Thyroid gland (tissue), 4 donors: ENCODE results near the gene SH3RF1. TPM values are rescaled to one million over a fixed set of nuclear protein-coding genes. Genes with fewer than 3 reads are reported as not detected.

Experiments
- DNase-seq, 2 donors: peaks; one replicate each; pipeline ENCODE4 v3.0.0-alpha.2; 2019
- H3K27ac ChIP-seq, 3 donors: fragments of 200-600 bp; sonication (generic); 1 replicate in 2 of 3; 2 replicates in 1 of 3; pipeline ENCODE4 v1.5.1; 2016 to 2019; ENCODE audit warnings: mild to moderate bottlenecking in 1 of 3, moderate library complexity in 1 of 3
- H3K27me3 ChIP-seq: fragments of 200-600 bp; sonication (generic); one replicate; pipeline ENCODE4 v1.5.1; 2019
- H3K36me3 ChIP-seq, 2 donors: fragments of 200-600 bp; sonication (generic); one replicate each; pipeline ENCODE4 v1.5.1; 2016 to 2019
- H3K4me1 ChIP-seq, 2 donors: fragments of 200-600 bp; sonication (generic); one replicate each; pipeline ENCODE4 v1.5.1; 2017 to 2019
- H3K4me3 ChIP-seq, 3 donors: fragments of 200-600 bp; sonication (generic); replicated peaks in 1 of 3; 1 replicate in 2 of 3; 2 replicates in 1 of 3; pipeline ENCODE4 v1.5.1; 2016; ENCODE audit warnings: mild to moderate bottlenecking in 1 of 3
- H3K9me3 ChIP-seq: fragments of 200-600 bp; sonication (generic); one replicate; pipeline ENCODE4 v1.5.1; 2017
- CTCF ChIP-seq, 6 experiments: fragments of 200-600 bp in 3 of 6; fragments of 450-650 bp in 3 of 6; sonication (generic) in 3 of 6; IDR thresholded peaks; one replicate each; pipeline ENCODE4 v1.5.1; 2016 to 2019; ENCODE audit warnings: antibody characterized with exemption in 6 of 6, mild to moderate bottlenecking in 2 of 6, inconsistent platforms in 1 of 6, moderate library complexity in 1 of 6
- POLR2A ChIP-seq, 2 donors: fragments of 450-650 bp; IDR thresholded peaks; one replicate each; pipeline ENCODE4 v1.6.1; 2017; ENCODE audit warnings: antibody characterized with exemption in 2 of 2, mild to moderate bottlenecking in 2 of 2, moderate library complexity in 1 of 2
- WGBS, 2 donors: methylation state at CpG; one replicate each; pipeline ENCODE4 v1.1.5; 2017; 5-methylcytosine and 5-hydroxymethylcytosine counted together
- intact Hi-C: fragments of 100-400 bp; cut with DNase I; formaldehyde crosslinking; loops from one replicate; pipeline ENCODE4 v1.15.1; 2023
- total RNA-seq, 4 donors: library from RNA; depleted of rRNA; stranded (reverse); fragments of >200 nt; gene quantifications; one replicate each; pipeline ENCODE4 v1.2.3, GENCODE V29; 2016

The SH3RF1 gene
- total RNA-seq, 4 donors from 2014 or later = 29.0 to 41.7 (median 32.5) TPM

GRCh38 chr4:169128902-169129301, 141.9 kb downstream of the SH3RF1 start:
- Histone ChIP-seq H3K9me3 (no peaks in the 10 kb centered on the region), H3K36me3 (peaks cover 3 to 11% of the 10 kb centered on the region in 2 donors), H3K4me3 (no peak overlapping the region), H3K4me1 (peaks cover 23 to 35% of the 10 kb centered on the region in 2 donors), H3K27ac (no peak overlapping the region), H3K27me3 (no peaks in the 10 kb centered on the region)
- intact Hi-C loops = no loop called here
- no peak for TF ChIP-seq POLR2A (IDR thresholded peaks at IDR 0.05)
- no peak for TF ChIP-seq CTCF (IDR thresholded peaks at IDR 0.05)
- 93 to 99% methylated on average over 3 of the region's 3 CpGs for WGBS, 2 donors
- DNase-seq = no peak

- Histone ChIP-seq H3K4me1 (peaks cover 8 to 22% of the 10 kb centered on the region in 2 donors), H3K36me3 (peaks cover 3 to 14% of the 10 kb centered on the region in 2 donors), H3K9me3 (no peaks in the 10 kb centered on the region), H3K27ac (no peak overlapping the region), H3K27me3 (no peaks in the 10 kb centered on the region), H3K4me3 (no peak overlapping the region)
- intact Hi-C loops = no loop called here
- WGBS, 2 donors = 96 to 100% methylated on average over 1 of the region's 1 CpG
- TF ChIP-seq CTCF (IDR thresholded peaks at IDR 0.05) (no peak), POLR2A (IDR thresholded peaks at IDR 0.05) (no peak)
- no peak for DNase-seq
Observed at GRCh38 chr4:169127314-169127713, 143.4 kb downstream of the SH3RF1 start.

- Histone ChIP-seq H3K27ac (peak overlapping the region in 2 of 3 donors; percentile 28 to 52), H3K4me3 (no peak overlapping the region), H3K36me3 (peaks cover 3 to 32% of the 10 kb centered on the region in 2 donors), H3K27me3 (no peaks in the 10 kb centered on the region), H3K4me1 (peaks cover 5 to 7% of the 10 kb centered on the region in 2 donors), H3K9me3 (no peaks in the 10 kb centered on the region)
- 85 to 86% methylated on average over 2 of the region's 2 CpGs for WGBS, 2 donors
- no peak for DNase-seq
- TF ChIP-seq POLR2A (IDR thresholded peaks at IDR 0.05) (no peak), CTCF (IDR thresholded peaks at IDR 0.05) (no peak)
- intact Hi-C loops = no loop called here
Observed at GRCh38 chr4:169124661-169125060, 146.1 kb downstream of the SH3RF1 start.

- peak overlapping the region in 1 of 3 donors; percentile 4 for H3K27ac ChIP-seq
- TF ChIP-seq POLR2A (IDR thresholded peaks at IDR 0.05) (no peak), CTCF (IDR thresholded peaks at IDR 0.05) (no peak)
- H3K27me3 ChIP-seq = no peaks in the 10 kb centered on the region
- DNase-seq = no peak
- no peak overlapping the region for H3K4me3 ChIP-seq
- WGBS, 2 donors = 90 to 100% methylated on average over 2 of the region's 2 CpGs
- peaks cover 2 to 25% of the 10 kb centered on the region in 2 donors for H3K36me3 ChIP-seq
- H3K4me1 ChIP-seq = peaks cover 0 to 5% of the 10 kb centered on the region in 2 donors
- intact Hi-C loops = no loop called here
- H3K9me3 ChIP-seq = no peaks in the 10 kb centered on the region
Observed at GRCh38 chr4:169122422-169122821, 148.3 kb downstream of the SH3RF1 start.

GRCh38 chr4:169121861-169122382, 148.8 kb downstream of the SH3RF1 start:
- H3K27me3 ChIP-seq = no peaks in the 10 kb centered on the region
- WGBS, 2 donors = 94 to 97% methylated on average over 12 of the region's 12 CpGs
- H3K27ac ChIP-seq = peak overlapping the region in 1 of 3 donors; percentile 4
- no peak for DNase-seq
- intact Hi-C loops = no loop called here
- H3K4me3 ChIP-seq = no peak overlapping the region
- H3K4me1 ChIP-seq = peaks cover 0 to 5% of the 10 kb centered on the region in 2 donors
- H3K9me3 ChIP-seq = no peaks in the 10 kb centered on the region
- no peak for TF ChIP-seq CTCF (IDR thresholded peaks at IDR 0.05)
- TF ChIP-seq POLR2A (IDR thresholded peaks at IDR 0.05) = no peak
- peaks cover 7 to 30% of the 10 kb centered on the region in 2 donors for H3K36me3 ChIP-seq
